Stimulated activated naive B cell treated with anti-CD40 and anti-IgM and Interleukin-4, amounts not matched to agents 10 μg/mL and 1 μg/mL and 100 μg/mL, for 72 hours (primary cell): Measurements from ENCODE around the gene EME2.

Source experiments
- ATAC-seq, 2 donors: fragments of 150-1000 bp; cut with Tn5 transposase; replicated peaks; 2 replicates each; pipeline ENCODE4 v1.10.0; 2021; ENCODE audit warnings: moderate library complexity in 1 of 2
- DNase-seq: peaks from one replicate; pipeline ENCODE4 v3.0.0; 2021
- H3K27ac Mint-ChIP-seq: one replicate; pipeline ENCODE4 v1.8.0; 2022; ENCODE audit warnings: mild to moderate bottlenecking, mixed read lengths
- H3K27me3 Mint-ChIP-seq, 2 donors: one replicate each; pipeline ENCODE4 v1.8.0; 2022; ENCODE audit warnings: mixed read lengths in 2 of 2
- H3K36me3 Mint-ChIP-seq, 2 donors: one replicate each; pipeline ENCODE4 v1.8.0; 2022; ENCODE audit warnings: mixed read lengths in 2 of 2, mild to moderate bottlenecking in 1 of 2
- H3K4me1 Mint-ChIP-seq, 2 donors: one replicate each; pipeline ENCODE4 v1.8.0; 2022; ENCODE audit warnings: mixed read lengths in 2 of 2, mild to moderate bottlenecking in 1 of 2
- H3K4me3 Mint-ChIP-seq, 2 donors: one replicate each; pipeline ENCODE4 v1.8.0; 2022; ENCODE audit warnings: mild to moderate bottlenecking in 2 of 2, mixed read lengths in 2 of 2, moderate library complexity in 1 of 2
- H3K9me3 Mint-ChIP-seq, 2 donors: one replicate each; pipeline ENCODE4 v1.8.0; 2022; ENCODE audit warnings: mixed read lengths in 2 of 2, mild to moderate bottlenecking in 1 of 2

Gene EME2

GRCh38 chr16:1815461-1815860 lies 42.9 kb downstream of the EME2 start:
- peaks cover 16 to 28% of the 10 kb centered on the region in 2 donors for H3K36me3 Mint-ChIP-seq
- DNase-seq = no peak
- H3K9me3 Mint-ChIP-seq = no peaks in the 10 kb centered on the region
- no peak overlapping the region for H3K27ac Mint-ChIP-seq
- no peak for ATAC-seq
- no peaks in the 10 kb centered on the region for H3K27me3 Mint-ChIP-seq
- H3K4me3 Mint-ChIP-seq = no peak overlapping the region
- H3K4me1 Mint-ChIP-seq = peaks cover 0 to 4% of the 10 kb centered on the region in 2 donors

- ATAC-seq (no peak), DNase-seq (no peak)
- Mint-ChIP-seq H3K9me3 (no peaks in the 10 kb centered on the region), H3K27me3 (no peaks in the 10 kb centered on the region), H3K4me1 (peaks cover 0 to 4% of the 10 kb centered on the region in 2 donors), H3K27ac (no peak overlapping the region), H3K4me3 (no peak overlapping the region), H3K36me3 (peaks cover 18 to 28% of the 10 kb centered on the region in 2 donors)
Measured at GRCh38 chr16:1816396-1817275, 44.0 kb downstream of the EME2 start.

- Mint-ChIP-seq H3K9me3 (no peaks in the 10 kb centered on the region), H3K36me3 (peaks cover 18 to 28% of the 10 kb centered on the region in 2 donors), H3K27ac (no peak overlapping the region), H3K4me3 (no peak overlapping the region), H3K4me1 (peaks cover 0 to 4% of the 10 kb centered on the region in 2 donors), H3K27me3 (no peaks in the 10 kb centered on the region)
- no peak for DNase-seq
- no peak for ATAC-seq
Measured at GRCh38 chr16:1817276-1817589, 44.6 kb downstream of the EME2 start.

- Mint-ChIP-seq H3K27me3 (no peaks in the 10 kb centered on the region), H3K4me1 (peaks cover 0 to 4% of the 10 kb centered on the region in 2 donors), H3K9me3 (no peaks in the 10 kb centered on the region), H3K36me3 (peaks cover 18 to 28% of the 10 kb centered on the region in 2 donors), H3K4me3 (no peak overlapping the region), H3K27ac (no peak overlapping the region)
- no peak for ATAC-seq
- no peak for DNase-seq
Measured at GRCh38 chr16:1817716-1818115, 45.1 kb downstream of the EME2 start.

GRCh38 chr16:1818204-1818872 lies 45.7 kb downstream of the EME2 start:
- Mint-ChIP-seq H3K4me3 (no peak overlapping the region), H3K4me1 (no peaks in the 10 kb centered on the region), H3K27me3 (no peaks in the 10 kb centered on the region), H3K27ac (no peak overlapping the region), H3K9me3 (no peaks in the 10 kb centered on the region), H3K36me3 (peaks cover 16 to 24% of the 10 kb centered on the region in 2 donors)
- DNase-seq (no peak), ATAC-seq (no peak)

GRCh38 chr16:1818873-1819525 lies 46.4 kb downstream of the EME2 start:
- ATAC-seq (no peak), DNase-seq (no peak)
- Mint-ChIP-seq H3K36me3 (peaks cover 15 to 18% of the 10 kb centered on the region in 2 donors), H3K27me3 (no peaks in the 10 kb centered on the region), H3K4me1 (peaks cover 0 to 3% of the 10 kb centered on the region in 2 donors), H3K27ac (no peak overlapping the region), H3K9me3 (no peaks in the 10 kb centered on the region), H3K4me3 (no peak overlapping the region)

- ATAC-seq (no peak), DNase-seq (no peak)
- Mint-ChIP-seq H3K9me3 (no peaks in the 10 kb centered on the region), H3K36me3 (peaks cover 15 to 18% of the 10 kb centered on the region in 2 donors), H3K4me1 (peaks cover 2 to 10% of the 10 kb centered on the region in 2 donors), H3K27ac (no peak overlapping the region), H3K4me3 (no peak overlapping the region), H3K27me3 (no peaks in the 10 kb centered on the region)
Measured at GRCh38 chr16:1819611-1820010, 47.0 kb downstream of the EME2 start.

GRCh38 chr16:1820096-1820945 lies 47.7 kb downstream of the EME2 start:
- Mint-ChIP-seq H3K4me1 (peaks cover 4 to 12% of the 10 kb centered on the region in 2 donors), H3K4me3 (no peak overlapping the region), H3K27me3 (no peaks in the 10 kb centered on the region), H3K9me3 (no peaks in the 10 kb centered on the region), H3K27ac (no peak overlapping the region), H3K36me3 (peaks cover 13 to 15% of the 10 kb centered on the region in 2 donors)
- ATAC-seq (no peak), DNase-seq (no peak)

GRCh38 chr16:1820946-1821290 lies 48.3 kb downstream of the EME2 start:
- Mint-ChIP-seq H3K27ac (no peak overlapping the region), H3K27me3 (no peaks in the 10 kb centered on the region), H3K4me1 (peaks cover 4 to 12% of the 10 kb centered on the region in 2 donors), H3K36me3 (peaks cover 10 to 13% of the 10 kb centered on the region in 2 donors), H3K9me3 (no peaks in the 10 kb centered on the region), H3K4me3 (no peak overlapping the region)
- no peak for DNase-seq
- ATAC-seq = no peak

- ATAC-seq (no peak), DNase-seq (no peak)
- H3K36me3 Mint-ChIP-seq = peaks cover 10 to 11% of the 10 kb centered on the region in 2 donors
- no peaks in the 10 kb centered on the region for H3K9me3 Mint-ChIP-seq
- H3K4me3 Mint-ChIP-seq = no peak overlapping the region
- no peak overlapping the region for H3K27ac Mint-ChIP-seq
- no peaks in the 10 kb centered on the region for H3K27me3 Mint-ChIP-seq
- peaks cover 4 to 12% of the 10 kb centered on the region in 2 donors for H3K4me1 Mint-ChIP-seq
Measured at GRCh38 chr16:1821861-1822611, 49.4 kb downstream of the EME2 start.

- H3K4me3 Mint-ChIP-seq = no peak overlapping the region
- H3K27me3 Mint-ChIP-seq = no peaks in the 10 kb centered on the region
- ATAC-seq (no peak), DNase-seq (no peak)
- H3K9me3 Mint-ChIP-seq = no peaks in the 10 kb centered on the region
- no peak overlapping the region for H3K27ac Mint-ChIP-seq
- peaks cover 4 to 7% of the 10 kb centered on the region in 2 donors for H3K36me3 Mint-ChIP-seq
- peaks cover 6 to 19% of the 10 kb centered on the region in 2 donors for H3K4me1 Mint-ChIP-seq
Measured at GRCh38 chr16:1822801-1823200, 50.2 kb downstream of the EME2 start.

GRCh38 chr16:1823821-1824220 lies 51.2 kb downstream of the EME2 start:
- H3K27me3 Mint-ChIP-seq = no peaks in the 10 kb centered on the region
- peaks cover 4 to 7% of the 10 kb centered on the region in 2 donors for H3K36me3 Mint-ChIP-seq
- no peaks in the 10 kb centered on the region for H3K9me3 Mint-ChIP-seq
- ATAC-seq (no peak), DNase-seq (no peak)
- peaks cover 6 to 21% of the 10 kb centered on the region in 2 donors for H3K4me1 Mint-ChIP-seq
- H3K27ac Mint-ChIP-seq = no peak overlapping the region
- no peak overlapping the region for H3K4me3 Mint-ChIP-seq

- H3K4me1 Mint-ChIP-seq = peaks cover 8 to 26% of the 10 kb centered on the region in 2 donors
- no peaks in the 10 kb centered on the region for H3K9me3 Mint-ChIP-seq
- H3K36me3 Mint-ChIP-seq = peaks cover 0 to 2% of the 10 kb centered on the region in 2 donors
- H3K27me3 Mint-ChIP-seq = no peaks in the 10 kb centered on the region
- H3K4me3 Mint-ChIP-seq = peak overlapping the region; percentile 75 to 77
- DNase-seq (no peak), ATAC-seq (no peak)
- H3K27ac Mint-ChIP-seq = peak overlapping the region; percentile 59
Measured at GRCh38 chr16:1825381-1825863, 52.8 kb downstream of the EME2 start.
